H9 (cell line): ENCODE measurements around the gene TIAM2. TPM values are rescaled to one million over a fixed set of nuclear protein-coding genes. Genes with fewer than 3 reads are reported as not detected.
A peak's percentile ranks its signal among the peaks of the same experiment; 100 is the strongest.

Experiments
- DNase-seq: peaks from one replicate; pipeline ENCODE4 v3.0.0-alpha.2; 2017
- H2AFZ ChIP-seq: one replicate; pipeline ENCODE4 v1.6.1; 2013; ENCODE audit warnings: mild to moderate bottlenecking, low read length, control low read depth, moderate library complexity
- H2AK5ac ChIP-seq: 2 replicates; pipeline ENCODE4 v1.6.1; 2013; ENCODE audit warnings: low read length, control low read depth, mixed read lengths; ENCODE audit not compliant: insufficient read length
- H2BK120ac ChIP-seq: one replicate; pipeline ENCODE4 v1.6.1; 2013; ENCODE audit warnings: low read depth, mild to moderate bottlenecking, low read length, control low read depth, inconsistent platforms; ENCODE audit not compliant: poor library complexity, severe bottlenecking
- H2BK12ac ChIP-seq: 2 replicates; pipeline ENCODE4 v1.6.1; 2013; ENCODE audit warnings: low read length, control low read depth, mixed read lengths, low read depth; ENCODE audit not compliant: insufficient read length
- H2BK15ac ChIP-seq: 2 replicates; pipeline ENCODE4 v1.6.1; 2013; ENCODE audit warnings: low read depth, low read length, control low read depth
- H2BK20ac ChIP-seq: one replicate; pipeline ENCODE4 v1.6.1; 2013; ENCODE audit warnings: low read depth, mild to moderate bottlenecking, low read length, control low read depth, inconsistent platforms; ENCODE audit not compliant: poor library complexity, severe bottlenecking
- H2BK5ac ChIP-seq: 2 replicates; pipeline ENCODE4 v1.6.1; 2013; ENCODE audit warnings: low read length, control low read depth, mixed read lengths; ENCODE audit not compliant: insufficient read length
- H3K14ac ChIP-seq: 2 replicates; pipeline ENCODE4 v1.6.1; 2013; ENCODE audit warnings: low read length, control low read depth; ENCODE audit not compliant: insufficient read depth
- H3K18ac ChIP-seq: 2 replicates; pipeline ENCODE4 v1.6.1; 2013; ENCODE audit warnings: low read depth, mild to moderate bottlenecking, mixed read lengths, low read length, control low read depth; ENCODE audit not compliant: insufficient read length
- H3K23ac ChIP-seq: 2 replicates; pipeline ENCODE4 v1.6.1; 2013; ENCODE audit warnings: low read length, control low read depth, mixed read lengths, low read depth; ENCODE audit not compliant: insufficient read length
- H3K23me2 ChIP-seq: 2 replicates; pipeline ENCODE4 v1.6.1; 2013; ENCODE audit warnings: low read depth, mild to moderate bottlenecking, mixed read lengths, low read length, control low read depth; ENCODE audit not compliant: insufficient read length, poor library complexity, severe bottlenecking
- H3K27ac ChIP-seq: 2 replicates; pipeline ENCODE4 v1.5.1; 2013; ENCODE audit warnings: low read length, control low read depth, mixed read lengths, low read depth; ENCODE audit not compliant: insufficient read length
- H3K27me3 ChIP-seq: 2 replicates; pipeline ENCODE4 v1.6.1; 2013; ENCODE audit warnings: low read length, control low read depth, inconsistent platforms; ENCODE audit not compliant: insufficient read depth
- H3K4ac ChIP-seq: 2 replicates; pipeline ENCODE4 v1.6.1; 2013; ENCODE audit warnings: low read depth, mild to moderate bottlenecking, control low read depth, inconsistent platforms, low read length, moderate library complexity
- H3K4me1 ChIP-seq: 2 replicates; pipeline ENCODE4 v1.6.1; 2013; ENCODE audit warnings: low read length, control low read depth, inconsistent platforms; ENCODE audit not compliant: insufficient read depth
- H3K4me2 ChIP-seq: 2 replicates; pipeline ENCODE4 v1.6.1; 2013; ENCODE audit warnings: low read length, control low read depth, mixed read lengths; ENCODE audit not compliant: insufficient read length, insufficient read depth
- H3K56ac ChIP-seq: 2 replicates; pipeline ENCODE4 v1.6.1; 2013; ENCODE audit warnings: low read depth, mild to moderate bottlenecking, mixed read lengths, low read length, control low read depth; ENCODE audit not compliant: insufficient read length
- H3K79me1 ChIP-seq: 2 replicates; pipeline ENCODE4 v1.6.1; 2013; ENCODE audit warnings: low read depth, mild to moderate bottlenecking, moderate library complexity, low read length, control low read depth, inconsistent platforms; ENCODE audit not compliant: insufficient read depth, poor library complexity, severe bottlenecking
- H3K79me2 ChIP-seq: 2 replicates; pipeline ENCODE4 v1.6.1; 2013; ENCODE audit warnings: low read length, control low read depth, inconsistent platforms; ENCODE audit not compliant: insufficient read depth
- H3K9ac ChIP-seq: 2 replicates; pipeline ENCODE4 v1.6.1; 2013; ENCODE audit warnings: low read length, control low read depth, mixed read lengths; ENCODE audit not compliant: insufficient read length; ENCODE audit errors: extremely low read depth
- H3K9me3 ChIP-seq: one replicate; pipeline ENCODE4 v1.6.1; 2013; ENCODE audit warnings: low read depth, low read length, inconsistent platforms; ENCODE audit not compliant: control insufficient read depth
- H3T11ph ChIP-seq: one replicate; pipeline ENCODE4 v1.6.1; 2013; ENCODE audit warnings: mild to moderate bottlenecking, low read length, control low read depth, inconsistent platforms
- H4K20me1 ChIP-seq: one replicate; pipeline ENCODE4 v1.6.1; 2013; ENCODE audit not compliant: control insufficient read depth, insufficient read length, insufficient read depth
- H4K5ac ChIP-seq: 2 replicates; pipeline ENCODE4 v1.6.1; 2013; ENCODE audit warnings: low read depth, mild to moderate bottlenecking, mixed read lengths, low read length, control low read depth; ENCODE audit not compliant: insufficient read length
- H4K8ac ChIP-seq: replicated peaks from 2 replicates; pipeline ENCODE4 v1.6.1; 2013; ENCODE audit warnings: low read length, control low read depth, mixed read lengths, low read depth; ENCODE audit not compliant: insufficient read length
- H4K91ac ChIP-seq: 2 replicates; pipeline ENCODE4 v1.6.1; 2013; ENCODE audit warnings: low read depth, mild to moderate bottlenecking, moderate library complexity, mixed read lengths, low read length, control low read depth; ENCODE audit not compliant: insufficient read length
- H3K27ac Mint-ChIP-seq, 3 experiments: 2 replicates in 2 of 3; 3 replicates in 1 of 3; pipeline ENCODE4 v1.8.0; 2020 to 2021; ENCODE audit warnings: mixed read lengths in 3 of 3, mild to moderate bottlenecking in 1 of 3, moderate library complexity in 1 of 3
- H3K27me3 Mint-ChIP-seq: 2 replicates; pipeline ENCODE4 v1.8.0; 2021; ENCODE audit warnings: low read depth, mild to moderate bottlenecking, moderate library complexity, mixed read lengths
- H3K36me3 Mint-ChIP-seq, 3 experiments: 2 replicates in 2 of 3; 3 replicates in 1 of 3; pipeline ENCODE4 v1.8.0; 2020 to 2021; ENCODE audit warnings: low read depth in 3 of 3, mixed read lengths in 3 of 3; ENCODE audit not compliant: insufficient read depth in 1 of 3
- H3K4me1 Mint-ChIP-seq, 2 experiments: 2 replicates each; pipeline ENCODE4 v1.8.0; 2020; ENCODE audit warnings: mixed read lengths in 2 of 2
- H3K4me3 Mint-ChIP-seq, 2 experiments: 2 replicates in 1 of 2; 3 replicates in 1 of 2; pipeline ENCODE4 v1.8.0; 2020 to 2021; ENCODE audit warnings: mild to moderate bottlenecking in 2 of 2, mixed read lengths in 2 of 2, moderate library complexity in 1 of 2
- H3K9me3 Mint-ChIP-seq, 2 experiments: 2 replicates in 1 of 2; 3 replicates in 1 of 2; pipeline ENCODE4 v1.8.0; 2020; ENCODE audit warnings: mild to moderate bottlenecking in 2 of 2, mixed read lengths in 2 of 2, moderate library complexity in 1 of 2
- CTCF ChIP-seq: fragments of 200-600 bp; sonication (generic); conservative IDR thresholded peaks from 3 replicates; pipeline ENCODE4 v1.8.0; 2021; ENCODE audit warnings: antibody characterized with exemption, mild to moderate bottlenecking
- WGBS: extraction: QIAGEN DNeasy Blood & Tissue Kit; methylation state at CpG from one replicate; pipeline ENCODE4 v1.1.7; 2013; ENCODE audit warnings: missing lambda C conversion rate, low lambda C conversion rate, mixed read lengths; ENCODE audit not compliant: insufficient read length; ENCODE audit errors: extremely low coverage; 5-methylcytosine and 5-hydroxymethylcytosine counted together
- total RNA-seq: library from RNA; stranded (reverse); gene quantifications from 2 replicates; pipeline ENCODE4 v1.2.1, GENCODE V29; 2021

The TIAM2 gene
- total RNA-seq, 1 experiment from 2014 or later, result 6.3 TPM

- Histone ChIP-seq H2BK15ac (no peak overlapping the region), H2AK5ac (no peak overlapping the region), H3K56ac (no peak overlapping the region), H3K79me2 (no peaks in the 10 kb centered on the region), H2AFZ (no peak overlapping the region), H2BK20ac (no peak overlapping the region), H3K9ac (no peak overlapping the region), H3K4ac (no peak overlapping the region), H3K14ac (no peak overlapping the region), H4K8ac (no peak overlapping the region), H3K27me3 (no peaks in the 10 kb centered on the region), H2BK5ac (no peak overlapping the region), H2BK120ac (no peak overlapping the region), H4K91ac (no peak overlapping the region), H4K5ac (peak overlapping the region; percentile 42), H3T11ph (no peak overlapping the region), H3K4me1 (no peaks in the 10 kb centered on the region), H3K23ac (no peak overlapping the region), H3K9me3 (no peaks in the 10 kb centered on the region), H3K27ac (no peak overlapping the region), H2BK12ac (no peak overlapping the region), H3K18ac (no peak overlapping the region), H4K20me1 (no peaks in the 10 kb centered on the region), H3K4me2 (no peak overlapping the region), H3K79me1 (no peaks in the 10 kb centered on the region), H3K23me2 (no peaks in the 10 kb centered on the region)
- Mint-ChIP-seq H3K9me3 (no peaks in the 10 kb centered on the region), H3K36me3 (0 out of 7 replicates have a peak, but pooled peaks cover 0 to 2% (median 0%) of the 10 kb centered on the region in 3 experiments), H3K27me3 (no peaks in the 10 kb centered on the region), H3K27ac (peak overlapping the region in 2 of 3 experiments; percentile 0 to 1; a peak in 1 of 7 replicates), H3K4me3 (no peak overlapping the region), H3K4me1 (peaks cover 3 to 6% of the 10 kb centered on the region in 2 experiments; a peak in 3 of 4 replicates)
- no peak for TF ChIP-seq CTCF
- no peak for DNase-seq
- no CpG with 5 or more reads among the region's 11 CpGs for WGBS
Measured at GRCh38 chr6:154960299-154960843, 34.7 kb upstream of the TIAM2 start.
